Ecto neural progenitor cell (in vitro differentiated cells): ENCODE measurements around the gene CAPN14.

Experiments
- DNase-seq: peaks from one replicate; pipeline ENCODE4 v3.0.0-alpha.2; 2018; ENCODE audit warnings: low spot score

CAPN14 gene

DNA sequence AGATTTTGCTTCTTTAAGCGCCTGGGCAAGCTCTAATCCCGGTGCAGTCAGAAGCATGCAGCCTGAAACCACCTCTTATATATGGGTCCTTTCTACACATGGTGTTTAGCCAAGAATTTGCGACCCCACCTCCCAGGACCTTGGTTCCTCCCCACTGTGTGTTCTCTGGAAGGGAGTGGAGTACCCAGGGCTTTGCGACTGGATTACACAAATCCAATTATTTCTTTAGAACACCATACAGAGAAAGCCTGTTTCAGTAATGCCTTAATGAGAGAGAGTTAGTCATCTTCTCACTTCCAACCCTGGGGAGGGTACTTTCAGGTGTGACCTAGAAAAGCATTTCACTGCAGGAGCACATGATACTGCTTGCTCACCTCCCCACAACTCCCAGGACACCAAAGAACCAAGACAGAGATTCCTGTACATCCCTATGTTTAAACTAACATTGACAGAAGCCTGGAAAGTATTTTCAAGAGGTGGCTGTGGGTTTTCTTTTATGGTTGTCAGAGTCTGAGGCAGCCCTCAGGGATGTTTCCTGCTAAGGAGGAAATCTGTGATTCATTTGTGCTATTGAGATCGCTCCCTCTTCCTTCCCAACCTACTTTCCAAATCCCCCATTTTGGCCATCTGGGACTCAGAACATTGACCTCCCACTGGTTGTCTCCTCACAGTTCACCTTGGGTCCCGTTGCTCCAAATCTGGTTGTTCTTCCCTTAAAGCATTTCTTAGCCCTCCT, at the start of gene CAPN14:
TSS of gene CAPN14 (minus strand) at position 51 of the 736 bp plus-strand sequence. CDS start 12,068 bp downstream, outside the sequence.
- no peak for DNase-seq

DNA sequence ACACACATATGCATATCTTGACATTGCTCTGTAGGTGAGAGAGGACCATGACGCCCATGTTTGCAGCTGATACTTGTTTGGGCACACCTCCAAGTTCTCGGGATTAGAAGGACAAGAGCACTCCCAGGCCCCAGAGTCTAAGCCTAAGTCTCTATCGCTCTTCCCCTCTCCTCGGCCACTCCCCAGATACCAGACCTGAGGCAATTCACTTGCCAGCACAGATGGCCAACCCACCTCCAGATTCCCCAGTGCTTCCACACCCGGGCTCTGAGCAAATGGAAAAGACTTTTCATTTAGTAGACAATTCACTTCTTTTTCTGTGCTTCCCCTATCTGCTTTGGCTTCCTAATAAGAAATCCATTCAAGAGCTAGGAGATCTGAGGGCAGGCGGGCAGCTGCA, 49.5 kb upstream of the CAPN14 start:
- DNase-seq = no peak

- DNase-seq = no peak
Observed at GRCh38 chr2:31265234-31265633, 47.9 kb upstream of the CAPN14 start.

GRCh38 chr2:31263636-31264190, 46.4 kb upstream of the CAPN14 start:
- DNase-seq = no peak

- DNase-seq = no peak
Observed at GRCh38 chr2:31260870-31261269, 43.6 kb upstream of the CAPN14 start.

DNA sequence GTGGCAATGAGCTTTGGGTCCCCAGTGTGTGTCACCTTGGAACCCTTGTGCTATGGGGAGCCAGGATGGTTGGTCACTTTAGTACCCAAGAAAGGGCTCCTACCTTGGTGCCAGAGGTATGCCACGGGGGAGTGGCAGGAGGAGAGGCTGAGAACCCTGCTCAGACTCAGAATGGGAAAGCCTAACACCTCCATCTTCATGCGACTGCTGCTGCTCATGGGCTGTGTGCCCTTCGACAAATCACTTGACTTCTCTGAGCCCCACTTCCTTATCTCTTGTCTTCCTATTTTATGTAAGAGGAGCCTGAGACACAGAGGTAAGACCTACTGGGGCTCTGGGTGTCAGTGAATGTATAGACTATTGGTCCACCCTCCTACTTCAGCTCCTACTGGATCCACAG, 41.8 kb upstream of the CAPN14 start:
- no peak for DNase-seq

DNA sequence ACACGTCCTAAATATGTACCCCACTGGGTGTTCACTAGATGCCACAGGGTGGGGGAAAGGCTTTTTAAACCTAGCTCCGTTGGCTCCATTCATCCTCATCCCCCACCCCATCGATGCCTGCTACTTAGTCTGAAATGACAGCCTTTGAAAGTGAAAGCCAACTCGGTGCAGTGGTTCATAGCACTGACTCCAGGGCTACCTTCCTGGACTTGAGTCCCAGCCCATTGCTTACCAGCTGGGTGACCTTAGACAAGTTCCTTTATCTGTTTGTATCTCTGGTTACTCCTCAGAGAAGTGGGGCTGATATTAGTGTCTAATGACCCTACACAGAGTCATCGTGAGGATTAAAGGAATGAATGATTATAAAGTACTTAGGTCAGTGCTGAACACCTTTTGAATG, 41.0 kb upstream of the CAPN14 start:
- DNase-seq = no peak

DNA sequence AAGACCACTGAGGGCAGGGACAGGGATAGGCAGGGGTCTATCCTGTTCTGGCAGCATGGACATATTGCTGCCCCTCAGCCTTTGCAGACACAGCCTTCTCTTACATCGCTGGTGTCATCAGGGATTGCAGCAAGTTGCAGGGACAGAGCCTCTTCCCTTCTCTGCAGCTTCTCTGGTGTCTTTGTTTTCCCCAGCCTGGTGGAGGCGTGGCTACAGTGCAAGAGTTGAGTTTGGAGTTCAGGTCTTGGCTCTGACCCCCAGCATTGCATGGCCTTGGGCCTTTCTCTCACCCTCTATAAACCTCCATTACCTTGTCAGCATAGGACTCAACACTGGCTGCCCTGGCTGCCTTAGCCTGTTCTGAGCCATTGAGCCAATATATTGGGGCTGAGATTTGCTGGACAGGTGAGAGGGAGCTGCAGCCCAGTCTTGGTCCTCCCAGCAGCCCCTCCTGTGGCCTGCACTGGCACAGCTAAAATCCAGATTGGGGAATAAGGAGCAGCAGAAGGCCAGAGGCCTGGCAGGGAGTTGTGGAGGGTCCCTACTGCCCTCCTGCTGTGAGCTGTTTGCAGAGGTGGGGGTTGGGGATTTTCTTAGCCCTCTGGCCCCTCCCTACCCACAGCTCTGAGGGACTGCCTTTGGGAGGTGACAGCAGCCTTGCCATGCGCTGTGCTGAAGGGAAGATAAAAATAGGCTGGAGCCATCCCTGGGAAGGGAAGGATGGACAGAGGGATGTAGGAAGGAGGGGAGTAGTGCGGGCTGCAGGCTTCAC, 39.5 kb upstream of the CAPN14 start:
- DNase-seq = no peak

DNA sequence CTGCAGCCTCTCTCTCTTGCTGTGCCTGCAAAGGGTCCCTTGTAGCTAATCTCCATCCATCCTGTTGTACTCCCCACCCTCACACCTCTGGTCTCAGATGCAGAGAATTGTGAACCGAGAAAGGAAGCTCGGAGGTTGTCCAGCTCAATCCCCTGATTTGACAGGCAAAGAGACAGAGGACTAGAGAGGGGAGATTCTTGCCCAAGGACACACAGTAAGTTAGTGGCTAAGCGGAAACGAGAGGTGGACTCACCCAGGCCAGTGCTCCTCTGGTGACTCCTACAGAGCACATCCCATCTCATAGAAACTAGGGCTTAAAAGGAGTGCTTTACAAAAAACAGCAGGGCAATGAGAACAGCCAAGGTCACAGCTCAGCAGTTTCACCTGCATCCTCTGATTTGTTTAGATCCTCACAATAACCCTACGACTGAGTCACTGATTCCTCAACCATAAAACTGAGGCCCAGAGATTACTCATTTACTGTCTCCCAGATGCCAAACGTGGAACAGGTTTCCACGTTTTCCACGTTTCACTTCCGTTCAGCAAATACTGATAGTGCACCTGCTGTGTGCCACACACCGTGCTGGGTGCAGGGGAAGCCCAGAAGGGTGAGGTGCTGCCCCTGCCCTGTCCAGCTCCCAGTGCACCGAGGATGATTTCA, 38.7 kb upstream of the CAPN14 start:
- DNase-seq = no peak

DNA sequence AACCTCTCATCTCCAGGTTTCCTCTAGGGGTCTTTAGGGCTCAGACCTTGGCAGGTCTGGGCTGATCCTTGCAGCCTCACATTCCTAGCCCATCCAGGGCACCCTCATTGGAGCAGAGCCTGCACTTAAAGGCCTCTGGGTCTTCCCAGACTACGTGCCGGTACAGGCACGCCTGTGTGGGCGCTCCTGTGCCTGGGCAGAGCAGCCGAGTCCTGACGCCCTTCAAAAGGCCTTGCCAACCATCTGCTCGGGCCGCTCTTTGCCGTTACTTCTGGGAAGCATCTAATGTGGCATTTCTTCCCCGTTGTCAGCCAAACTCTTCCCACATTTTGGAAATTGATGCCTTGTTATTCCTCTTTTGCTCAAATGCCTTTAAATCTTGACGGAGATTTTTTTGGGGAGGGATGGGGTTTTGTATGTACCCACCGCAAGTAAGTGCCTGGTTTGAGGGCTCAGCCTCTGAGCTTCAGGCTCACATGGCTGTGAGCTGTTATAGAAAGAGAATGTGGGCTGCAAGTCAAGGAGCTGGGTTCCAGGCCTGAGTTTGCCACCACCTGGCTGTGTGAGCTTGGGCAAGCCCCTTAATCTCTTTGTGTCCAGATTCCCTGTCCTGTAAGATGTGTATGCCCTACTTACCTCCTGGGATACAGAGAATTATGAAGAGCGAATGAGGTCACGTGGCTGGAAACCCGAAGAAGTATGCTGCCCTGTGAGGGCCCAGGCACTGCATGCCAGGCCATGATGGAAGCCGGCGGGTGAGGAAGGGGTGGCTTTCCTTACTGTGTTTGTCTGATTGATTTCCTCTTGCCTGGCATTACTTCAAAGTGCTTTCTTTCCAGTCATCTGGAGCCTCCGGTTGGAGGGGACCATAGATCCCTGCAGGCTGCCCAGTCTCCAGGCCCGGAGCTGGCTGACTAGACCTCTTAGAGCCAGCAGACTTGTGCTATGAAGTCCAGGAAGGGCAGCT, 37.2 kb upstream of the CAPN14 start:
- no peak for DNase-seq

- DNase-seq = no peak
Observed at GRCh38 chr2:31253356-31254131, 36.2 kb upstream of the CAPN14 start.

GRCh38 chr2:31251851-31252250, 34.5 kb upstream of the CAPN14 start:
- DNase-seq = no peak

DNA sequence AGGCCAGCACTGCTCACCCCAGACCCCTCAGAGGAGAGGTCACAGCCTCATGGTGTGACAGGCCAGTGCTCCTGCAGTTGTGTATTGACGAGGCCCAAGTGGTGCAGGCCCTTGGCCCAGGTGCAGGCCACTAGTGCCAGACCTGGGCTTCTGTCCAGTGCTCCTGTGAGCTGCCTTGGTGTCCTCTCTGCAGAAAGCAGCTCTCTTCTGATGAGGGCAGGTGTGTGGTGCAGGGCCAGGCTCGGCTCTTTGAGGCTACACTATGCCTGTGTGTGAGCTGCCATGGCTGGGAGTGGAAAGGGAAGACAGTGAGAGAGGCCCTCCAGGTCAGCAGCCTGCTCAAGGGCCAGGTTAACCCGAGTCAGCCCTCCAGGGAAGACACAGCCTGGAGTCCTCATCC, 33.7 kb upstream of the CAPN14 start:
- no peak for DNase-seq

DNA sequence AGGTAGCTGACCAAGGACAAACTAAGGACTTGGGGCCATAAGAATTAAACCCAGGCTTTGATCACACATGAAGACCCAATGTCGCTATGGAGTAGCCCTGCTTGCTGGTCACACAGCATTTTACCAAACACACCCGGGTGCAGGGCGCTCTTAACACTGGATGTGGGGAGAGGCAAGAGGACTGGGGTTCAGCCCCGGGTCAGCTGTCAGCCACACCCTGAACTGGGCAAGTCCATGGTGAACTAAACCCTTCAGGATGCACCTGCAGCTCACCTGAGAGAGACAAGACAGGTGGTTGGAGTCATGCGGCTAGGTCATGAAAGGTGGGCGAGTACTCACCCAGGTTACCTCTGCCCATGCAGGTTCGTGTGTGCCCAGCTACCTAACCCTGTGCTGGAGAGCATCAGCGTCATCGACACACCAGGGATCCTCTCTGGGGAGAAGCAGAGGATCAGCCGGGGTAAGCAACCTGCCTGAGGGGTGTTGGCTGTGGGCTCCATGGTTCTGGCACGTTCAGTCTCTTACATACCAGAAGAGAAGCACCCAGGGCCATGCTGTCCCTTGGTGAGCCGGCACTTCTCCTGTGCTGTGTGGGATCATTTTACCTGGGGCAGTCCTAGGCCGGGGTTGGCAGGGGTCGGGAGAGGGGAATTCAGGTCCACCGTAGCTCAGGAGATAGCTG, 31.8 kb upstream of the CAPN14 start:
- no peak for DNase-seq

- DNase-seq = no peak
Observed at GRCh38 chr2:31248139-31248538, 30.8 kb upstream of the CAPN14 start.

- no peak for DNase-seq
Observed at GRCh38 chr2:31247711-31248110, 30.4 kb upstream of the CAPN14 start.

GRCh38 chr2:31246184-31246852, 29.0 kb upstream of the CAPN14 start:
- DNase-seq = no peak

DNA sequence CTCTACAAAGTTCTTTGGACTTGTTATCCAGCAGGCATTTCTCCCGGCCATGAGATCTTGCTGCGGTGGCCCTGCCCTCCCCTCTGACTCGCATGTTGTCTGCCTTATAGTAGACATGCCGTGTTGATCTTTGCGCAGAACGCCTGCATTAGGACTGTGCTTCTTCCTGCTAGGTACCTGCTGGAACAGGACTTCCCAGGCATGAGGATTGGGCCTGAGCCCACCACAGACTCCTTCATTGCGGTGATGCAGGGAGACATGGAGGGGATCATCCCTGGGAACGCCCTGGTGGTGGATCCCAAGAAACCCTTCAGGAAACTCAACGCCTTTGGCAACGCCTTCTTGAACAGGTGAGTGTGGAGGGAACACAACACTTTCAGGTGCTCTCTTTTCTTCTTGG, 26.8 kb upstream of the CAPN14 start:
- no peak for DNase-seq

DNA sequence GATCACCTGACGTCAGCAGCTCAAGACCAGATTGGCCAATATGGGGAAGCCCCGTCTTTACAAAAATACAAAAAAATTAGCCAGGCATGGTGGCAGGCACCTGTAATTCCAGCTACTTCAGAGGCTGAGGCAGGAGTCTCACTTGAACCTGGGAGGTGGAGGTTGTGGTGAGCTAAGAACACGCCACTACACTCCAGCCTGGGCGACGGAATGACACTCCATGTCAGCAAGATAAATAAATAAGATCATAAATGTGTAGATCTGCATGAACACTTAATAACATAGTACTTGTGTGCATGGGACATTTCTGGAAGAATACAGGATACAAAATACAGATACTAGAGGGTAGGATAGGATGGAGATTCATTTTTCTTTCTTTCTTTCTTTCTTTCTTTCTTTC, 25.7 kb upstream of the CAPN14 start:
- no peak for DNase-seq
